ENCODE results near the gene RPS15. TPM values are rescaled to one million over a fixed set of nuclear protein-coding genes. Genes with fewer than 3 reads are reported as not detected.

RPS15 gene
- total RNA-seq, 2 experiments from 2014 or later = 1,438 to 1,457 TPM

- ATAC-seq (ENCODE audit: low read depth) = no peak
- Mint-ChIP-seq H3K4me3 (no peak overlapping the region), H3K27ac (no peak overlapping the region), H3K9me3 (no peaks in the 10 kb centered on the region), H3K36me3 (no peaks in the 10 kb centered on the region), H3K27me3 (peaks cover 69% of the 10 kb centered on the region), H3K4me1 (peaks cover 9% of the 10 kb centered on the region)
- POLR2A ChIA-PET = no interaction called here
- DNase-seq = no peak
Measured at GRCh38 chr19:1450735-1451731, 12.8 kb downstream of the RPS15 start.

GRCh38 chr19:1451916-1452801 lies 14.0 kb downstream of the RPS15 start:
- Mint-ChIP-seq H3K27me3 (peaks cover 65% of the 10 kb centered on the region), H3K36me3 (no peaks in the 10 kb centered on the region), H3K27ac (no peak overlapping the region), H3K9me3 (no peaks in the 10 kb centered on the region), H3K4me3 (no peak overlapping the region), H3K4me1 (peaks cover 9% of the 10 kb centered on the region)
- POLR2A ChIA-PET = no interaction called here
- DNase-seq = no peak
- ATAC-seq (ENCODE audit: low read depth) = no peak

- ATAC-seq (ENCODE audit: low read depth) = no peak
- Mint-ChIP-seq H3K4me3 (no peak overlapping the region), H3K27ac (no peak overlapping the region), H3K36me3 (no peaks in the 10 kb centered on the region), H3K27me3 (peaks cover 63% of the 10 kb centered on the region), H3K4me1 (peaks cover 9% of the 10 kb centered on the region), H3K9me3 (no peaks in the 10 kb centered on the region)
- DNase-seq = no peak
- POLR2A ChIA-PET = no interaction called here
Measured at GRCh38 chr19:1452802-1453524, 14.8 kb downstream of the RPS15 start.

- H3K9me3 Mint-ChIP-seq = no peaks in the 10 kb centered on the region
Measured at GRCh38 chr19:1453525-1454364, 15.5 kb downstream of the RPS15 start.

GRCh38 chr19:1455002-1455335 lies 16.8 kb downstream of the RPS15 start:
- Mint-ChIP-seq H3K36me3 (no peaks in the 10 kb centered on the region), H3K9me3 (no peaks in the 10 kb centered on the region), H3K4me1 (peaks cover 9% of the 10 kb centered on the region), H3K4me3 (no peak overlapping the region), H3K27me3 (peaks cover 53% of the 10 kb centered on the region), H3K27ac (no peak overlapping the region)
- POLR2A ChIA-PET = interaction anchor here (1.4 kb wide), 1 partner anchor 17 kb away, joined by 3 read pairs; no protein-coding TSS in a partner anchor
- DNase-seq = no peak
- ATAC-seq (ENCODE audit: low read depth) = no peak

More at GRCh38 chr19:1453525-1454364, 15.5 kb downstream of the RPS15 start:
- H3K27me3 Mint-ChIP-seq = peaks cover 60% of the 10 kb centered on the region
- H3K4me1 Mint-ChIP-seq = peaks cover 9% of the 10 kb centered on the region
- no peaks in the 10 kb centered on the region for H3K36me3 Mint-ChIP-seq
- ATAC-seq (ENCODE audit: low read depth) (no peak), DNase-seq (no peak)
- H3K4me3 Mint-ChIP-seq = no peak overlapping the region
- POLR2A ChIA-PET = no interaction called here
- H3K27ac Mint-ChIP-seq = no peak overlapping the region

GRCh38 chr19:1455336-1456120 lies 17.3 kb downstream of the RPS15 start:
- Mint-ChIP-seq H3K9me3 (no peaks in the 10 kb centered on the region), H3K4me1 (peaks cover 9% of the 10 kb centered on the region), H3K27ac (peak overlapping the region; percentile 26), H3K36me3 (no peaks in the 10 kb centered on the region), H3K4me3 (peak overlapping the region; percentile 35), H3K27me3 (peaks cover 50% of the 10 kb centered on the region)
- POLR2A ChIA-PET = interaction anchor here (0.7 to 1.4 kb wide), 3 partner anchors 16 to 299 kb away, joined by 3 to 4 read pairs (median 3); partner anchors contain the start of gene CIRBP
- DNase-seq (peak; percentile 63), ATAC-seq (ENCODE audit: low read depth) (peak; percentile 51)

GRCh38 chr19:1456121-1456900 lies 18.1 kb downstream of the RPS15 start:
- no peaks in the 10 kb centered on the region for H3K36me3 Mint-ChIP-seq
- peaks cover 42% of the 10 kb centered on the region for H3K27me3 Mint-ChIP-seq
- DNase-seq = no peak
- peaks cover 5% of the 10 kb centered on the region for H3K4me1 Mint-ChIP-seq
- POLR2A ChIA-PET = interaction anchor here (0.7 to 1.4 kb wide), 4 partner anchors 9 to 299 kb away, joined by 3 to 4 read pairs (median 3); partner anchors contain the start of gene CIRBP
- no peak for ATAC-seq (ENCODE audit: low read depth)
- no peak overlapping the region for H3K4me3 Mint-ChIP-seq
- H3K27ac Mint-ChIP-seq = no peak overlapping the region
- no peaks in the 10 kb centered on the region for H3K9me3 Mint-ChIP-seq

GRCh38 chr19:1457031-1457739 lies 19.0 kb downstream of the RPS15 start:
- ATAC-seq (ENCODE audit: low read depth) (no peak), DNase-seq (no peak)
- POLR2A ChIA-PET = interaction anchor here (1.3 kb wide), 1 partner anchor 10 kb away, joined by 3 read pairs; no protein-coding TSS in a partner anchor
- Mint-ChIP-seq H3K36me3 (no peaks in the 10 kb centered on the region), H3K4me1 (peaks cover 5% of the 10 kb centered on the region), H3K4me3 (no peak overlapping the region), H3K27ac (no peak overlapping the region), H3K9me3 (no peaks in the 10 kb centered on the region), H3K27me3 (peaks cover 37% of the 10 kb centered on the region)

DNA sequence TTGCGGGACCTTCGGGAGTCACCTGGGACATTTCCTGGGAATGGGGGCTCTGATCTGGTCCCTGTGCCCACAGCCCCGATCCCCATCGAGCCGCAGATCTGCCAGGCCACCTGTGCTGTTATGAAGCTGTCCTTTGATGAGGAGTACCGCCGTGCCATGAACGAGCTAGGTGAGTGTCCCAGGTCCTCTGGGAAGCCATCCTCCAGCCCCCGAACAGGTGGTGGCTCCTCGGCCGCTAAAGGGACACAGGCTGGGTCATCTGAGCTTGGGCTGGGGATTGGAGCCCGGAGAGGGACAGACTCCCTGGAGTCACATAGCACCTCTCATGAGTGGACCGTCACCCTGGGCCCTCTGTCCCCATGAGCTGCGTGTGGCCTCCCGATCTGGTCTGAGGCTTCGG lies 19.7 kb downstream of the RPS15 start:
- POLR2A ChIA-PET = no interaction called here
- peaks cover 5% of the 10 kb centered on the region for H3K4me1 Mint-ChIP-seq
- no peak for ATAC-seq (ENCODE audit: low read depth)

DNA sequence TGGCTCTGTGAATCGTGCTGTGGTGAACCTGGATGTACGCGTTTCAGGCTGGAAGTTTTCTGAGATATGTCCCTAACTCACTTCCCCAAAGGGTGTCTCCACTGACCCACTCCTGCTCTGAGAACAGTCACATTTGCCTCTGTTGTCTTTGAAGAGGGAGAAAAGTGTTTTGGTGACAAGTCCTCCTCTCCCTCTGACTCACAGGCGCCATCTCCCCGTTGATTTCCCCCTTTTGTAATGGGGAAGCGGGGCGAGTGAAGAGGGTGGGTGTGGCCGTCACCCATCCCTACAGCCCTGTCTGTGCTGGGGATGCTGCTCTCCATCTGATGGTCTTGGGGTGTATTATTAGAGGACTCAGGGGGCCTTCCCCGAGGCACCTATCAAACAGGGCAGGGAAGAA lies 21.3 kb downstream of the RPS15 start:
- no peak overlapping the region for H3K4me3 Mint-ChIP-seq
- POLR2A ChIA-PET = no interaction called here
- no peak overlapping the region for H3K27ac Mint-ChIP-seq
- H3K27me3 Mint-ChIP-seq = peaks cover 27% of the 10 kb centered on the region
- H3K36me3 Mint-ChIP-seq = no peaks in the 10 kb centered on the region
- no peak for DNase-seq
- H3K9me3 Mint-ChIP-seq = no peaks in the 10 kb centered on the region
- peaks cover 5% of the 10 kb centered on the region for H3K4me1 Mint-ChIP-seq
- no peak for ATAC-seq (ENCODE audit: low read depth)

More for the DNA sequence above, 19.7 kb downstream of the RPS15 start:
- no peak overlapping the region for H3K4me3 Mint-ChIP-seq
- H3K9me3 Mint-ChIP-seq = no peaks in the 10 kb centered on the region
- DNase-seq = no peak
- H3K27ac Mint-ChIP-seq = peak overlapping the region; percentile 49
- H3K36me3 Mint-ChIP-seq = no peaks in the 10 kb centered on the region
- peaks cover 34% of the 10 kb centered on the region for H3K27me3 Mint-ChIP-seq
